DND-41 (cell line): ENCODE results near the gene COA7.

Experiments
- ATAC-seq: fragments of 200-7000 bp; cut with Tn5 transposase; 3 replicates; pipeline ENCODE4 v1.9.1; 2021; ENCODE audit warnings: low read depth; ENCODE audit not compliant: insufficient read depth
- DNase-seq: peaks from one replicate; pipeline ENCODE4 v3.0.0-alpha.2; 2020
- H2AFZ ChIP-seq: 2 replicates; pipeline ENCODE4 v1.6.0; 2012; ENCODE audit warnings: low read depth, low read length
- H3K27ac ChIP-seq: 2 replicates; pipeline ENCODE4 v1.5.1; 2012; ENCODE audit warnings: low read length, inconsistent platforms
- H3K27me3 ChIP-seq: fragments of 200-600 bp; sonication (generic); 2 replicates; pipeline ENCODE4 v1.6.0; 2012; ENCODE audit warnings: low read length, mild to moderate bottlenecking, inconsistent platforms; ENCODE audit not compliant: insufficient read depth, poor library complexity
- H3K36me3 ChIP-seq: 2 replicates; pipeline ENCODE4 v1.5.1; 2012; ENCODE audit warnings: low read length, inconsistent platforms; ENCODE audit not compliant: insufficient read depth
- H3K4me1 ChIP-seq: 2 replicates; pipeline ENCODE4 v1.5.1; 2012; ENCODE audit warnings: mild to moderate bottlenecking, low read length; ENCODE audit not compliant: insufficient read depth
- H3K4me2 ChIP-seq: 2 replicates; pipeline ENCODE4 v1.6.0; 2012; ENCODE audit warnings: mild to moderate bottlenecking, moderate library complexity, low read length, inconsistent platforms; ENCODE audit not compliant: insufficient read depth
- H3K4me3 ChIP-seq, 2 experiments: fragments of 200-600 bp in 1 of 2; shearing (Covaris generic) in 1 of 2; 2 replicates each; pipeline ENCODE4 v1.5.1; 2012 to 2016; ENCODE audit warnings: inconsistent platforms in 2 of 2, low read length in 2 of 2, mild to moderate bottlenecking in 2 of 2, low read depth in 1 of 2, moderate library complexity in 1 of 2
- H3K79me2 ChIP-seq: 2 replicates; pipeline ENCODE4 v1.6.0; 2012; ENCODE audit warnings: low read length, inconsistent platforms; ENCODE audit not compliant: insufficient read depth
- H3K9ac ChIP-seq: 2 replicates; pipeline ENCODE4 v1.6.0; 2012; ENCODE audit warnings: low read depth, mild to moderate bottlenecking, inconsistent platforms, low read length, moderate library complexity
- H3K9me3 ChIP-seq: 2 replicates; pipeline ENCODE4 v1.5.1; 2012; ENCODE audit warnings: low read length, moderate library complexity, mild to moderate bottlenecking, inconsistent platforms; ENCODE audit not compliant: insufficient read depth, severe bottlenecking
- H4K20me1 ChIP-seq: 2 replicates; pipeline ENCODE4 v1.6.0; 2012; ENCODE audit warnings: low read length; ENCODE audit not compliant: insufficient read depth
- CTCF ChIP-seq: IDR thresholded peaks from 2 replicates; pipeline ENCODE4 v1.5.1; 2012; ENCODE audit warnings: borderline replicate concordance, low read length, moderate library complexity, mild to moderate bottlenecking; ENCODE audit not compliant: poor library complexity, severe bottlenecking; ENCODE audit errors: extremely low read depth
- EZH2 ChIP-seq: IDR thresholded peaks from 3 replicates; pipeline ENCODE4 v1.6.1; 2012; ENCODE audit warnings: borderline replicate concordance, low read depth, mild to moderate bottlenecking, moderate library complexity, low read length, inconsistent platforms; ENCODE audit not compliant: severe bottlenecking

Gene COA7

DNA sequence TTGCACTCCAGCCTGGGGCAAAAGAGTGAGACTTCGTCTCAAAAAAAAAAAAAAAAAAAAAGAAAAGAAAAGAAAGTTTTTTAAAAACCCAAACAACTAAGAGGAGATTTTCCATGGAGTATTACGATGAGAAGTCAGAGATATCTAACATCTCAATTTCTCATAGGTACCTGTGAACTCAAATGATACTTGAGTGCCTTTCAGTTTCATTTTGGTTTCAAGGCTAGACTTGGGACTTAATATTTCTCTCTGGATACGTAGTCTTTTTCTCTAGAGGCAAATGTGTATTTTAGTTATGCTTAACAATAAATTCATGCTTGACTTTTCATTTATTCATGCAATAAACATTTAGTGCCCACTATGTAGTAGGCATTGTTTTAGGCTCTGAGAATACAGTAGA is 43.1 kb upstream of the COA7 start:
- no peak overlapping the region for H3K9ac ChIP-seq
- H2AFZ ChIP-seq = no peak overlapping the region
- peaks cover 22% of the 10 kb centered on the region for H3K79me2 ChIP-seq
- H3K36me3 ChIP-seq = no peaks in the 10 kb centered on the region
- no peak for DNase-seq
- no peak overlapping the region for H3K27ac ChIP-seq
- no peak for ATAC-seq
- no peaks in the 10 kb centered on the region for H3K4me1 ChIP-seq
- no peak for TF ChIP-seq CTCF
- no peak for TF ChIP-seq EZH2
- no peak overlapping the region for H3K4me3 ChIP-seq
- H3K4me2 ChIP-seq = no peak overlapping the region
- no peaks in the 10 kb centered on the region; the same call in 1 of the 2 replicates for H4K20me1 ChIP-seq
- no peaks in the 10 kb centered on the region for H3K9me3 ChIP-seq
- no peaks in the 10 kb centered on the region for H3K27me3 ChIP-seq

GRCh38 chr1:52739699-52740467 is 41.7 kb upstream of the COA7 start:
- H3K4me2 ChIP-seq = no peak overlapping the region
- no peaks in the 10 kb centered on the region for H3K36me3 ChIP-seq
- no peaks in the 10 kb centered on the region for H3K27me3 ChIP-seq
- DNase-seq (no peak), ATAC-seq (no peak)
- no peak overlapping the region for H3K4me3 ChIP-seq
- H3K9me3 ChIP-seq = no peaks in the 10 kb centered on the region
- H4K20me1 ChIP-seq = no peaks in the 10 kb centered on the region; the same call in 1 of the 2 replicates
- no peaks in the 10 kb centered on the region for H3K4me1 ChIP-seq
- TF ChIP-seq EZH2 (no peak), CTCF (no peak)
- no peak overlapping the region for H2AFZ ChIP-seq
- H3K79me2 ChIP-seq = peaks cover 21% of the 10 kb centered on the region
- H3K9ac ChIP-seq = no peak overlapping the region
- no peak overlapping the region for H3K27ac ChIP-seq

- H2AFZ ChIP-seq = no peak overlapping the region
- ATAC-seq (no peak), DNase-seq (no peak)
- no peak overlapping the region for H3K4me2 ChIP-seq
- H3K4me1 ChIP-seq = no peaks in the 10 kb centered on the region
- H3K79me2 ChIP-seq = peaks cover 24% of the 10 kb centered on the region
- H3K9ac ChIP-seq = no peak overlapping the region
- TF ChIP-seq EZH2 (no peak), CTCF (no peak)
- H3K4me3 ChIP-seq = no peak overlapping the region
- no peaks in the 10 kb centered on the region for H3K27me3 ChIP-seq
- no peaks in the 10 kb centered on the region; the same call in 1 of the 2 replicates for H4K20me1 ChIP-seq
- H3K27ac ChIP-seq = no peak overlapping the region
- no peaks in the 10 kb centered on the region for H3K9me3 ChIP-seq
- no peaks in the 10 kb centered on the region for H3K36me3 ChIP-seq
Measured at GRCh38 chr1:52738893-52739292, 40.7 kb upstream of the COA7 start.
